GM18907 (cell line): ENCODE results near the gene KCNE2.

Source experiments
- ATAC-seq: cut with Tn5 transposase; IDR thresholded peaks from one replicate; pipeline ENCODE4 v1.9.1; 2021; ENCODE audit warnings: mild to moderate bottlenecking, moderate library complexity; ENCODE audit not compliant: unreplicated experiment

Gene KCNE2

GRCh38 chr21:34363733-34364132 lies at the start of gene KCNE2:
TSS of gene KCNE2 (plus strand) at chr21:34364006. CDS start at chr21:34370479, 6,473 bp downstream.
- ATAC-seq, result no peak

- no peak for ATAC-seq
Observed at GRCh38 chr21:34319585-34319984, 44.2 kb upstream of the KCNE2 start.

GRCh38 chr21:34320011-34320410 lies 43.8 kb upstream of the KCNE2 start:
- no peak for ATAC-seq

- ATAC-seq, result no peak
Observed at GRCh38 chr21:34330055-34330454, 33.8 kb upstream of the KCNE2 start.

- no peak for ATAC-seq
Observed at GRCh38 chr21:34331726-34332125, 32.1 kb upstream of the KCNE2 start.

GRCh38 chr21:34332347-34332746 lies 31.5 kb upstream of the KCNE2 start:
- no peak for ATAC-seq

GRCh38 chr21:34333121-34333739 lies 30.6 kb upstream of the KCNE2 start:
- no peak for ATAC-seq

GRCh38 chr21:34335316-34335715 lies 28.5 kb upstream of the KCNE2 start:
- ATAC-seq, result no peak

GRCh38 chr21:34336245-34336644 lies 27.6 kb upstream of the KCNE2 start:
- ATAC-seq, result no peak

GRCh38 chr21:34336756-34337391 lies 26.9 kb upstream of the KCNE2 start:
- no peak for ATAC-seq

GRCh38 chr21:34337741-34338140 lies 26.1 kb upstream of the KCNE2 start:
- ATAC-seq, result no peak

- ATAC-seq, result no peak
Observed at GRCh38 chr21:34338226-34338625, 25.6 kb upstream of the KCNE2 start.

GRCh38 chr21:34340061-34340460 lies 23.7 kb upstream of the KCNE2 start:
- no peak for ATAC-seq

GRCh38 chr21:34342476-34342875 lies 21.3 kb upstream of the KCNE2 start:
- no peak for ATAC-seq

GRCh38 chr21:34343347-34343746 lies 20.5 kb upstream of the KCNE2 start:
- ATAC-seq, result no peak

GRCh38 chr21:34343838-34344381 lies 19.9 kb upstream of the KCNE2 start:
- ATAC-seq, result no peak

- ATAC-seq, result no peak
Observed at GRCh38 chr21:34344584-34344983, 19.2 kb upstream of the KCNE2 start.

GRCh38 chr21:34345091-34345871 lies 18.5 kb upstream of the KCNE2 start:
- no peak for ATAC-seq

- no peak for ATAC-seq
Observed at GRCh38 chr21:34345892-34346291, 17.9 kb upstream of the KCNE2 start.

GRCh38 chr21:34348890-34349519 lies 14.8 kb upstream of the KCNE2 start:
- ATAC-seq, result no peak

- peak; percentile 70 for ATAC-seq
Observed at GRCh38 chr21:34351786-34352241, 12.0 kb upstream of the KCNE2 start.
